HG03571 (cell line): Measurements from ENCODE around the gene RAB36.

Source experiments
- ATAC-seq: cut with Tn5 transposase; IDR thresholded peaks from one replicate; pipeline ENCODE4 v1.9.1; 2021; ENCODE audit not compliant: unreplicated experiment

The RAB36 gene

GRCh38 chr22:23180893-23181720, 35.8 kb downstream of the RAB36 start:
- ATAC-seq: no peak

- ATAC-seq: no peak
Observed at GRCh38 chr22:23181721-23182308, 36.5 kb downstream of the RAB36 start.

- ATAC-seq: no peak
Observed at GRCh38 chr22:23182309-23183060, 37.2 kb downstream of the RAB36 start.

GRCh38 chr22:23183061-23183698, 37.9 kb downstream of the RAB36 start:
- ATAC-seq: no peak

GRCh38 chr22:23184100-23184763, 39.0 kb downstream of the RAB36 start:
- no peak for ATAC-seq

- ATAC-seq: no peak
Observed at GRCh38 chr22:23184764-23185113, 39.5 kb downstream of the RAB36 start.

- no peak for ATAC-seq
Observed at GRCh38 chr22:23187211-23187610, 41.9 kb downstream of the RAB36 start.

GRCh38 chr22:23187871-23188700, 42.8 kb downstream of the RAB36 start:
- ATAC-seq: no peak

GRCh38 chr22:23190526-23190925, 45.2 kb downstream of the RAB36 start:
- no peak for ATAC-seq

- no peak for ATAC-seq
Observed at GRCh38 chr22:23192133-23192532, 46.9 kb downstream of the RAB36 start.

GRCh38 chr22:23192558-23192957, 47.3 kb downstream of the RAB36 start:
- ATAC-seq: no peak

- no peak for ATAC-seq
Observed at GRCh38 chr22:23193196-23193827, 48.0 kb downstream of the RAB36 start.

- ATAC-seq: no peak
Observed at GRCh38 chr22:23193882-23194281, 48.6 kb downstream of the RAB36 start.

- ATAC-seq: no peak
Observed at GRCh38 chr22:23196165-23196564, 50.9 kb downstream of the RAB36 start.

GRCh38 chr22:23197836-23198235, 52.6 kb downstream of the RAB36 start:
- no peak for ATAC-seq

GRCh38 chr22:23199159-23199558, 53.9 kb downstream of the RAB36 start:
- no peak for ATAC-seq

GRCh38 chr22:23200898-23201297, 55.6 kb downstream of the RAB36 start:
- ATAC-seq: no peak

GRCh38 chr22:23202812-23203451, 57.7 kb downstream of the RAB36 start:
- no peak for ATAC-seq

GRCh38 chr22:23203452-23204124, 58.3 kb downstream of the RAB36 start:
- no peak for ATAC-seq
